Hematopoietic multipotent progenitor cell (in vitro differentiated cells): ENCODE results near the gene EPS15. TPM values are rescaled to one million over a fixed set of nuclear protein-coding genes. Genes with fewer than 3 reads are reported as not detected.
"Not testable (repeated sequence)": the region's sequence is repeated elsewhere in the genome, so short reads cannot be mapped to it uniquely, and the experiment has no call there.

Source experiments
- DNase-seq, 3 donors: peaks; one replicate each; pipeline ENCODE4 v3.0.0-alpha.2; 2011 to 2015; ENCODE audit warnings: low read depth in 2 of 3, low spot score in 2 of 3
- total RNA-seq: library from RNA; depleted of rRNA; stranded (reverse); fragments of >200 nt; gene quantifications from one replicate; pipeline ENCODE4 v1.2.3, GENCODE V29; 2012

The EPS15 gene
- total RNA-seq, 1 donor, result 43.1 TPM

- DNase-seq, result peak in 2 of 3 donors; percentile 25 to 79
These were observed 44.0 kb downstream of the EPS15 start for GRCh38 chr1:51474832-51475620.

GRCh38 chr1:51473331-51474115, 45.5 kb downstream of the EPS15 start:
- DNase-seq, result no peak

GRCh38 chr1:51472359-51472758, 46.7 kb downstream of the EPS15 start:
- no peak for DNase-seq

- no peak for DNase-seq
These were observed 49.5 kb downstream of the EPS15 start for GRCh38 chr1:51469518-51469917.

- DNase-seq, result no peak
These were observed 54.2 kb downstream of the EPS15 start for GRCh38 chr1:51464828-51465227.

GRCh38 chr1:51463561-51463960, 55.5 kb downstream of the EPS15 start:
- DNase-seq, result no peak

GRCh38 chr1:51462289-51462688, 56.8 kb downstream of the EPS15 start:
- not testable (repeated sequence) for DNase-seq

GRCh38 chr1:51454554-51454953, 64.5 kb downstream of the EPS15 start:
- no peak for DNase-seq

GRCh38 chr1:51453010-51453409, 66.1 kb downstream of the EPS15 start:
- no peak for DNase-seq

GRCh38 chr1:51448844-51449454, 70.1 kb downstream of the EPS15 start:
- DNase-seq, result not testable (repeated sequence)

- DNase-seq, result no peak
These were observed 73.5 kb downstream of the EPS15 start for GRCh38 chr1:51445351-51446090.

GRCh38 chr1:51444534-51445192, 74.4 kb downstream of the EPS15 start:
- DNase-seq, result no peak

- DNase-seq, result no peak
These were observed 75.0 kb downstream of the EPS15 start for GRCh38 chr1:51444096-51444495.

GRCh38 chr1:51443555-51443954, 75.5 kb downstream of the EPS15 start:
- DNase-seq, result no peak

- no peak for DNase-seq
These were observed 76.5 kb downstream of the EPS15 start for GRCh38 chr1:51442616-51443015.

- no peak for DNase-seq
These were observed 76.9 kb downstream of the EPS15 start for GRCh38 chr1:51442198-51442597.

- DNase-seq, result no peak
These were observed 79.2 kb downstream of the EPS15 start for GRCh38 chr1:51439895-51440294.

- no peak for DNase-seq
These were observed 80.0 kb downstream of the EPS15 start for GRCh38 chr1:51439053-51439452.

GRCh38 chr1:51437391-51437790, 81.7 kb downstream of the EPS15 start:
- DNase-seq, result not testable (repeated sequence)

GRCh38 chr1:51435878-51436277, 83.2 kb downstream of the EPS15 start:
- DNase-seq, result no peak
